Measurements from ENCODE around the gene DPYD.

GRCh38 chr1:97070376-97070775 lies 850.5 kb downstream of the DPYD start:
- no peak for TF ChIP-seq POLR2AphosphoS5 (IDR thresholded peaks at IDR 0.05; ENCODE audit: low read depth, low read length)
- no peak for TF ChIP-seq POLR2A (IDR thresholded peaks at IDR 0.05; ENCODE audit: low read depth, low read length)
- no peak for TF ChIP-seq TAF1 (IDR thresholded peaks at IDR 0.05; ENCODE audit: low read depth, low read length)
- TF ChIP-seq SPI1 (IDR thresholded peaks at IDR 0.05; ENCODE audit: low read depth, low read length) = no peak
- no peak for TF ChIP-seq POU2F2 (IDR thresholded peaks at IDR 0.05; ENCODE audit: low read depth, low read length)
